Stomach (tissue), 9 donors: Measurements from ENCODE around the gene SNAPC2. TPM values are rescaled to one million over a fixed set of nuclear protein-coding genes. Genes with fewer than 3 reads are reported as not detected.

Source experiments
- DNase-seq, 2 donors: peaks; one replicate each; pipeline versions ENCODE4 v3.0.0 to v3.0.0-alpha.2; 2013 to 2019
- H3K27ac ChIP-seq, 5 donors: fragments of 200-600 bp in 4 of 5; sonication (generic) in 4 of 5; one replicate each; pipeline ENCODE4 v1.5.1; 2013 to 2019; ENCODE audit warnings: mild to moderate bottlenecking in 1 of 5, moderate library complexity in 1 of 5
- H3K27me3 ChIP-seq, 3 donors: fragments of 200-600 bp; sonication (generic); one replicate each; pipeline ENCODE4 v1.5.1; 2017 to 2019; ENCODE audit warnings: mixed run types in 1 of 3
- H3K36me3 ChIP-seq, 4 donors: fragments of 200-600 bp; sonication (generic); 1 replicate in 3 of 4; 2 replicates in 1 of 4; pipeline ENCODE4 v1.5.1; 2016 to 2019
- H3K4me1 ChIP-seq, 4 donors: fragments of 200-600 bp; sonication (generic); one replicate each; pipeline ENCODE4 v1.5.1; 2016 to 2019
- H3K4me3 ChIP-seq, 4 donors: fragments of 200-600 bp; sonication (generic) in 3 of 4; one replicate each; pipeline ENCODE4 v1.5.1; 2016 to 2019; ENCODE audit warnings: mild to moderate bottlenecking in 1 of 4
- H3K9me3 ChIP-seq, 4 donors: fragments of 200-600 bp; sonication (generic); one replicate each; pipeline ENCODE4 v1.5.1; 2016 to 2019
- EP300 ChIP-seq: sonication (generic); formaldehyde crosslinking; IDR thresholded peaks from one replicate; pipeline ENCODE4 v1.6.1; 2017; ENCODE audit warnings: antibody characterized with exemption
- POLR2A ChIP-seq, 4 donors: fragments of 450-650 bp; IDR thresholded peaks; one replicate each; pipeline ENCODE4 v1.6.1; 2016; ENCODE audit warnings: antibody characterized with exemption in 4 of 4, control low read depth in 2 of 4, mild to moderate bottlenecking in 1 of 4, moderate library complexity in 1 of 4
- POLR2AphosphoS5 ChIP-seq, 3 donors: sonication (generic); formaldehyde crosslinking; IDR thresholded peaks; one replicate each; pipeline ENCODE4 v1.6.1; 2016; ENCODE audit warnings: antibody characterized with exemption in 3 of 3
- WGBS, 5 donors: extraction: QIAGEN DNeasy Blood & Tissue Kit in 3 of 5; methylation state at CpG; one replicate each; pipeline versions ENCODE4 v1.1.5 to v1.1.7; 2013 to 2018; 5-methylcytosine and 5-hydroxymethylcytosine counted together
- intact Hi-C: fragments of 100-400 bp; cut with DNase I; formaldehyde crosslinking; loops from one replicate; pipeline ENCODE4 v1.15.1; 2023; ENCODE audit warnings: low total_unique reads
- polyA plus RNA-seq, 3 donors: library from polyadenylated mRNA; stranded (reverse); fragments of 200-250 nt; gene quantifications; one replicate each; pipeline ENCODE4 v1.2.3, GENCODE V29; 2013
- total RNA-seq, 5 donors: library from RNA; depleted of rRNA; stranded (reverse); fragments of >200 nt; gene quantifications; one replicate each; pipeline versions ENCODE4 v1.1.0 to v1.2.3, GENCODE V29; 2014 to 2016
- TF ChIP-seq, protein P1 (sequence below), 7 experiments: fragments of 450-650 bp in 4 of 7; fragments of 200-600 bp in 3 of 7; sonication (generic) in 3 of 7; IDR thresholded peaks; one replicate each; pipeline ENCODE4 v1.5.1; 2016 to 2019; ENCODE audit warnings: antibody characterized with exemption in 7 of 7, control low read depth in 2 of 7, mild to moderate bottlenecking in 1 of 7
- donor health status: healthy with polysubstance abuse.
- donor health status: Bipolar disorder and iron deficiency.
- donor health status: healthy.

Gene SNAPC2
- total and polyA plus RNA-seq, 8 donors, result 2.3 to 22.8 (median 14.9) TPM

DNA sequence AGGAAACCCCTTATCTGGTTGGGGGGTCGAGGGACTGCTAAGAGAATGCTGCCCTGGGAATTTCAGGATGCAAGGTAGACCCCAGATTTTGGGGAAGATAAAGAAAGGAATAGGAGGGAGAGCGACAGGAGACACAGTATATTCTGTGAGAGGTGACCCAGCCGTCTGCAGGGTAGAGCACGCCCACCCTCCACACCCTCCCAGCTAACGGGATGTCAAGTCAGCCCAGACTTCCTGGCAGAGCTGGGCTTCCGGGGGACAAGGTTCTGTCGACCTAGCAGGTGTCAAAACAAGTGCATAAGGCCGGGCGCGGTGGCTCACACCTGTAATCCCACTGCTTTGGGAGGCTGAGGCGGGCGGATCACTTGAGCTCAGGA is 45.3 kb upstream of the SNAPC2 start:
- TF ChIP-seq POLR2A (IDR thresholded peaks at IDR 0.05), result no peak
- peak overlapping the region in 3 of 4 donors; percentile 35 to 53 (median 39) for H3K4me3 ChIP-seq
- H3K36me3 ChIP-seq, result no peaks in the 10 kb centered on the region
- no peak overlapping the region for H3K27ac ChIP-seq
- 30 to 49% (median 39%) methylated on average over 11 to 12 of the region's 12 CpGs for WGBS, 5 donors
- no peak for DNase-seq
- H3K4me1 ChIP-seq, result peaks cover 28 to 49% (median 47%) of the 10 kb centered on the region in 4 donors
- H3K27me3 ChIP-seq, result peaks cover 8 to 57% (median 33%) of the 10 kb centered on the region in 3 donors
- no peaks in the 10 kb centered on the region for H3K9me3 ChIP-seq
- intact Hi-C loops, result no loop called here

DNA sequence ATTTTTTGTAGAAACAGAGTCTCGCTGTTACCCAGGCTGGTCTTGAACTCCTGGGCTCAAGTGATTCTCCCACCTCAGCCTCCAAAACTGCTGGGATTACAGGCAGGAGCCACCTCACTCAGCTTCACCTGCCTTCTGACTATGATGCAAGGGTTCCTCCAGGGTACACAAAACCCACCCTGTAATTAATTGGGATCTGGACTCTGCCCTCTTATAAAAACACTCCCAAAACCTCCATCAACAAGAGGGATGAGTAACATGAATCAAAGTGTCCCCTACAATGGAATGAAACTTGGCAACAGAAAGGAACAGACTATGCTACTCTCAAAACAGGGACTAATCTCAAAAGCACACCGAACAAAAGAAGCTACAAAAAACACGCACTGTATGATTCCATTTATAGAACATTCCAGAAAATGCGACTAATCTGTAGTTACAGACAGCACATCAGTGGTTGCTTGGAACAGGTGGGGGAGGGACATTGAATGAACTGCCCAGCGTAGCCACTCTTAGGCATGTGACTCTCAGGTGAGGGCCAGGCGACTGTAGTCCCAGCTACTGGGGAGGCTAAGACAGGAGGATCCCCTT is 42.8 kb upstream of the SNAPC2 start:
- H3K27me3 ChIP-seq, result peaks cover 8 to 49% (median 30%) of the 10 kb centered on the region in 3 donors
- no peak for TF ChIP-seq POLR2AphosphoS5 (IDR thresholded peaks at IDR 0.05)
- TF ChIP-seq, protein P1, sequence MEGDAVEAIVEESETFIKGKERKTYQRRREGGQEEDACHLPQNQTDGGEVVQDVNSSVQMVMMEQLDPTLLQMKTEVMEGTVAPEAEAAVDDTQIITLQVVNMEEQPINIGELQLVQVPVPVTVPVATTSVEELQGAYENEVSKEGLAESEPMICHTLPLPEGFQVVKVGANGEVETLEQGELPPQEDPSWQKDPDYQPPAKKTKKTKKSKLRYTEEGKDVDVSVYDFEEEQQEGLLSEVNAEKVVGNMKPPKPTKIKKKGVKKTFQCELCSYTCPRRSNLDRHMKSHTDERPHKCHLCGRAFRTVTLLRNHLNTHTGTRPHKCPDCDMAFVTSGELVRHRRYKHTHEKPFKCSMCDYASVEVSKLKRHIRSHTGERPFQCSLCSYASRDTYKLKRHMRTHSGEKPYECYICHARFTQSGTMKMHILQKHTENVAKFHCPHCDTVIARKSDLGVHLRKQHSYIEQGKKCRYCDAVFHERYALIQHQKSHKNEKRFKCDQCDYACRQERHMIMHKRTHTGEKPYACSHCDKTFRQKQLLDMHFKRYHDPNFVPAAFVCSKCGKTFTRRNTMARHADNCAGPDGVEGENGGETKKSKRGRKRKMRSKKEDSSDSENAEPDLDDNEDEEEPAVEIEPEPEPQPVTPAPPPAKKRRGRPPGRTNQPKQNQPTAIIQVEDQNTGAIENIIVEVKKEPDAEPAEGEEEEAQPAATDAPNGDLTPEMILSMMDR (IDR thresholded peaks at IDR 0.05), result no peak
- H3K4me3 ChIP-seq, result no peak overlapping the region
- H3K36me3 ChIP-seq, result no peaks in the 10 kb centered on the region
- no peak overlapping the region for H3K27ac ChIP-seq
- 73 to 79% (median 75%) methylated on average over 6 of the region's 6 CpGs for WGBS, 5 donors
- intact Hi-C loops, result no loop called here
- no peak for DNase-seq
- peaks cover 12 to 25% (median 23%) of the 10 kb centered on the region in 4 donors for H3K4me1 ChIP-seq
- no peaks in the 10 kb centered on the region for H3K9me3 ChIP-seq

DNA sequence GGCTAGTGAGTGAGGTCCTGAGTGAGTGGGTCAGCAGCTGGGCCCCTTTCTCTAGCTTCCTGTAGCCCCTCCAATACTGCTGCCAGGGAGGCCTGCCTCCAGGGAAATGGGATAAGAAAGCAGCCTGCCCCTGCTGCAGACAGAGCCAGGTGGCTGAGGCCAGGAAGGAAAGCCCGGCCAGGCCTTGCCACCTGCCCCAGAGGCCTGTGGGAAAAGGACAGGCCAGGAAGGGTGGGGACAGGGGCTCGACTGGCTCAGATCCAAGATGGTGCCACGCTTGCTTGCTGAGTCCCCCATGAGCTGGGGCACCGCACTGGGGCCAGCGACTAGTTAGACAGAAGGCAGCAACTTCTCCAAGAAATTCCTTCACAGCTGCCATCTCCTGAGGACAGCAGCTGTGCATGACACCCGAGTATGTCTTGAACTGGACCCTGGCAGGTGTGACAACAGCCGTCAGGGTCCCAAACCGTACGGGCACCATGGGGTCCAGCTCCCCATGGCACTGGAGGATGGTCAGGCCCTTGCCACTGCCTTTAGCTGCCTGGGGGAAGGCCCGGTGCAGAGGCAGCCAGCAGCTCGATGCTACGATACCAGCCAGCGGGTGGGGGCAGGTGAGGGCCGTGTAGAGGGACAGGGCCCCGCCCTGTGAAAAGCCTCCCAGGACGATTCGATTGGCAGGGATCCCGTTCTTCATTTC is 40.9 kb upstream of the SNAPC2 start:
- intact Hi-C loops, result no loop called here
- no peak overlapping the region for H3K27ac ChIP-seq
- no peaks in the 10 kb centered on the region for H3K36me3 ChIP-seq
- no peaks in the 10 kb centered on the region for H3K9me3 ChIP-seq
- no peak for TF ChIP-seq POLR2AphosphoS5 (IDR thresholded peaks at IDR 0.05)
- TF ChIP-seq POLR2A (IDR thresholded peaks at IDR 0.05), result no peak
- TF ChIP-seq, protein P1 (IDR thresholded peaks at IDR 0.05), result no peak
- TF ChIP-seq EP300, result no peak
- peaks cover 2 to 8% (median 6%) of the 10 kb centered on the region in 4 donors for H3K4me1 ChIP-seq
- no peak overlapping the region for H3K4me3 ChIP-seq
- H3K27me3 ChIP-seq, result peaks cover 0 to 30% (median 11%) of the 10 kb centered on the region in 3 donors
- 68 to 76% (median 70%) methylated on average over 12 to 18 of the region's 18 CpGs for WGBS, 5 donors
- no peak for DNase-seq

DNA sequence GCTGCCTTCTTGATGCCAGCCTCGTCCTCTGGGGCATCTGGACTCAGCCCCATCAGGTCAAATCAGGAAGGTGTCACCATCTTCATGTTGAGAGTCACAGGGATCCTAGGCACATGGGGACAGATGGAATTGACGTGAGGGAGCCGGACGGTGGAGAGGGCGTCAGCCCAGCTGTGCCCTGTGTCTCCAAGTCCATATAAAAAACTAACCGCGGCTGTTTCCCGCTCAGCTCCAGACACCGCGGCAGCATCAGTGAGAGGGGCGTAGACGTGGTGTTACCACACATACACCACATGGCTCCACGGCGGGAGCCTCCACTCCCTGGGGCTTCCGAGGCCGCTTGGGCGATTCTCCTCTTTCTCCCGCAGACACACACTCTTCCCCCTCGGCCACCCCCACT is 40.3 kb upstream of the SNAPC2 start:
- WGBS, 5 donors, result 80 to 88% (median 83%) methylated on average over 16 to 19 of the region's 19 CpGs
- DNase-seq, result no peak
- TF ChIP-seq POLR2A (IDR thresholded peaks at IDR 0.05) (no peak), EP300 (no peak), POLR2AphosphoS5 (IDR thresholded peaks at IDR 0.05) (no peak)
- TF ChIP-seq, protein P1 (IDR thresholded peaks at IDR 0.05), result no peak

GRCh38 chr19:7881910-7882309 is 38.2 kb upstream of the SNAPC2 start:
- no peak overlapping the region for H3K4me3 ChIP-seq
- intact Hi-C loops, result no loop called here
- H3K4me1 ChIP-seq, result no peaks in the 10 kb centered on the region
- H3K9me3 ChIP-seq, result no peaks in the 10 kb centered on the region
- peaks cover 0 to 14% (median 0%) of the 10 kb centered on the region in 3 donors for H3K27me3 ChIP-seq
- TF ChIP-seq EP300 (no peak), POLR2A (IDR thresholded peaks at IDR 0.05) (no peak), POLR2AphosphoS5 (IDR thresholded peaks at IDR 0.05) (no peak)
- TF ChIP-seq, protein P1 (IDR thresholded peaks at IDR 0.05), result no peak
- H3K27ac ChIP-seq, result no peak overlapping the region
- WGBS, 5 donors, result 90 to 96% (median 95%) methylated on average over 3 of the region's 3 CpGs
- H3K36me3 ChIP-seq, result no peaks in the 10 kb centered on the region
- DNase-seq, result no peak

More for the DNA sequence above, 40.3 kb upstream of the SNAPC2 start:
- Histone ChIP-seq H3K4me3 (no peak overlapping the region), H3K4me1 (peaks cover 0 to 3% (median under 1%) of the 10 kb centered on the region in 4 donors), H3K9me3 (no peaks in the 10 kb centered on the region), H3K27me3 (peaks cover 0 to 24% (median 6%) of the 10 kb centered on the region in 3 donors), H3K27ac (no peak overlapping the region), H3K36me3 (no peaks in the 10 kb centered on the region)
- intact Hi-C loops, result no loop called here
